SJSA1 (cell line): ENCODE measurements around the gene TNFRSF9. TPM values are rescaled to one million over a fixed set of nuclear protein-coding genes. Genes with fewer than 3 reads are reported as not detected.

Source experiments
- DNase-seq, 2 experiments: peaks; one replicate each; pipeline ENCODE4 v3.0.0-alpha.2; 2015 to 2020; ENCODE audit warnings: low spot score in 2 of 2, low read depth in 1 of 2
- H3K27ac ChIP-seq: fragments of 250-450 bp; sonication (Bioruptor Pico); 2 replicates; pipeline ENCODE4 v1.5.1; 2020; ENCODE audit warnings: mild to moderate bottlenecking, moderate library complexity
- H3K27me3 ChIP-seq: fragments of 250-450 bp; sonication (Bioruptor Pico); replicated peaks from 2 replicates; pipeline ENCODE4 v1.5.1; 2020; ENCODE audit warnings: mild to moderate bottlenecking, moderate library complexity
- H3K36me3 ChIP-seq: fragments of 250-450 bp; sonication (Bioruptor Pico); 2 replicates; pipeline ENCODE4 v1.5.1; 2020; ENCODE audit warnings: mild to moderate bottlenecking
- H3K4me1 ChIP-seq: fragments of 250-450 bp; sonication (Bioruptor Pico); replicated peaks from 2 replicates; pipeline ENCODE4 v1.6.1; 2021; ENCODE audit warnings: mild to moderate bottlenecking
- H3K4me3 ChIP-seq: fragments of 250-450 bp; sonication (Bioruptor Pico); 2 replicates; pipeline ENCODE4 v1.5.1; 2020; ENCODE audit warnings: mild to moderate bottlenecking
- H3K9me3 ChIP-seq: fragments of 250-450 bp; sonication (Bioruptor Pico); replicated peaks from 2 replicates; pipeline ENCODE4 v1.5.1; 2020; ENCODE audit warnings: mild to moderate bottlenecking
- total RNA-seq: library from RNA; depleted of rRNA; stranded (reverse); fragments of >200 nt; shearing (Covaris generic); gene quantifications from 2 replicates; pipeline ENCODE4 v1.2.3, GENCODE V29; 2014

TNFRSF9 gene
- total RNA-seq, 1 experiment from 2014 or later, result 5.6 TPM

GRCh38 chr1:7890853-7891252 lies 49.8 kb downstream of the TNFRSF9 start:
- H3K4me3 ChIP-seq, result no peak overlapping the region
- H3K9me3 ChIP-seq, result no peaks in the 10 kb centered on the region
- H3K36me3 ChIP-seq, result no peaks in the 10 kb centered on the region
- no peak for DNase-seq
- H3K27me3 ChIP-seq, result no peaks in the 10 kb centered on the region
- peaks cover 8% of the 10 kb centered on the region; the same call in 1 of the 2 replicates for H3K4me1 ChIP-seq
- H3K27ac ChIP-seq, result no peak overlapping the region

DNA sequence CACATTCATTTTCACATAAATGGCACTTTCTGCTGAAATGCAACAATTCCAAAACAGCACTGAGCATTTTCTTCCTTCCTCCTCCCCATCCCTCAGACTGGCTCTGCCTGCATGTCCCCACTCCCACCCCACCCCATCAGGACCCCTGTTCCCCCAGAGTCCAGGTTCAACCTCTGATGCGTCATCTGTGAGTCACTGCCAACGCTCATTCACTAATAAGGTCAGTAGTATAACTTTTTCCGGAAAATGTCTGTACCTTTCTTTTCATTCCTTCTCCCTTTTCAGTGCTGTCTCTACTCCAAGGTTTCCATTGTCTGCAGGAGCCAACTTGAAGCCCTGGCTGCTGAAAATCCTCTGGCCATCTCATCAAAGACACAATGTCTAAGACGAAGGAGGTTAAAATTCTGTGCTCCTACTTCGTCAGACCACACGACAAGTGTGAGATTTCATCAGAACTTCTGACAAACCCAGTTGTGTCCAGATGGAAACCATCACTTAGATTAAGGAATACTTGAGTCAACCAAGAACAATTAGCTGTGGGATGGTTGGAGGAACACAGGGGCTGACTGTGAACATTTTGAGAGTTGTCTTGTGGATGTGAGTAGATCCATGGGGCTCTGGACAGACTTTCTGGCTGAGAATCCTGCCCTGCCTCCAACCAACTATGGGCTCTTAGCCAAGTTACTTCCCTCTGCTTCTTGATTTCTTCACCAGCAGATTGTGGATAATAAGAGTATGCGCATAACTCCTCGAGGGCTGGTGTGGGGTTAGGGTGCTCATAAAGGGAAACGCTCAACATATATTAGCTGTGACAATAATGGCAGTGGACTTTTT lies 52.2 kb downstream of the TNFRSF9 start:
- H3K36me3 ChIP-seq, result no peaks in the 10 kb centered on the region
- DNase-seq, result no peak
- H3K9me3 ChIP-seq, result no peaks in the 10 kb centered on the region
- H3K4me1 ChIP-seq, result peaks cover under 1% of the 10 kb centered on the region; the same call in 1 of the 2 replicates
- no peaks in the 10 kb centered on the region for H3K27me3 ChIP-seq
- no peak overlapping the region for H3K4me3 ChIP-seq
- H3K27ac ChIP-seq, result no peak overlapping the region

DNA sequence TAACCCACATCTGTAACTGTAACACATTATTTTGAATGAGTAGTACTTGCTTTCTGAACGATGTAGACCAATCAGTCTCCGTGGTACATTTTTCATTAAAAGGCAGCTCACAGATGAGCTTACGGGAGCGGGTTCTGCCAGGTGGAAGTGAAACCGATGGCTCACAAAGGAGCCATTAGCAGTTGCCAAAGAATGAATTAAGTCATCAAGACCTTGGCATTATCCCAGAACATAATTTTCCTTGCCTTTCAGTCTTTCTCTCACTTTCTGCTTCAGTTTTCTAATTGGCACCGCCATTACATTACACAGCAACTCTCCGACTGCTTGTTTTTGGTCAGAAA lies 54.3 kb downstream of the TNFRSF9 start:
- no peaks in the 10 kb centered on the region for H3K36me3 ChIP-seq
- no peak overlapping the region for H3K4me3 ChIP-seq
- H3K4me1 ChIP-seq, result no peaks in the 10 kb centered on the region
- no peaks in the 10 kb centered on the region for H3K9me3 ChIP-seq
- H3K27ac ChIP-seq, result no peak overlapping the region
- H3K27me3 ChIP-seq, result no peaks in the 10 kb centered on the region
- no peak for DNase-seq

DNA sequence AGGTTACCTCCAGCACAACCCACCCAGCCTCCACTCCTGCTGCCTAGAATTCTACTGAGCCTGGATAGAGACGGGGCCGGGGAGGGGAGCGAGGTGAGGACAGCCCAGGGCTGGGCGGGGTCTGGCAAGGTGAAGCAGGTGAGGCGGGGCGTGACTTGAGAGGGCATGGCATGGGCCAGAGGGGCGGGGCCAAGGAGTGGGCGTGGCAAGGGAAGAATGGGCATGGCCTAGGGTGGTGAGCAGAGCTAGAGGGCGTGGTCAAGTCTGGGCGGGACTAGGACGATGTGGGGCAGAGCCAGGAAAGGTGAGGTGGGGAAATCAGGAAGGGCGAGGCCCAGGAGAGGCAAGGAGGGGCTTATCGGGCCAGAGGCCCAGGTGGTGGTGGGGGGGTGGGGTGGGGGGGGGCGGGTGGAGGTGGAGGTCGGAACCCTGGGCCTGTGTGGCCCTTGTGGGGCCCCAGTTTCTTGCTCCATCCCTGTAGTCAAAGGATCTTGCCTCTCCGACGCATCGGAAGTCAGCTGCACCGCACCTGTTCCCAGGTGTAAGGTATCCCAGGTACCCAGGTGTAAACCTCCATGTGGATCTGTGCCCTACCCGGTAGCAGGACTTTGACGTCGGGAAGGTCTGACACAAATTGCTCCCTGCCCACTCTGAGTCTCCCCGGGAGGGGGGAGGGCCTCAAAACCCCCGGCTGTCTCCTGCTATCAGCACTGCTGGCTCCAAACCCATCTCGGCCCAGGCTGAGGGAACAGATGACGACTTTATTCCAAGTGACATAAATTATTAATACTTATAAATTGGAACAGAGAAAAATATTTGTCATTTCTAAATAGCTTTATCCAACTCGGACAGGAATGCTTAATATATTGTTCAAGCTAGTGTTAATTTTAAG lies 54.9 kb downstream of the TNFRSF9 start:
- H3K27me3 ChIP-seq, result no peaks in the 10 kb centered on the region
- H3K36me3 ChIP-seq, result no peaks in the 10 kb centered on the region
- H3K9me3 ChIP-seq, result no peaks in the 10 kb centered on the region
- no peaks in the 10 kb centered on the region for H3K4me1 ChIP-seq
- DNase-seq, result no peak
- H3K27ac ChIP-seq, result no peak overlapping the region
- no peak overlapping the region for H3K4me3 ChIP-seq

- no peaks in the 10 kb centered on the region for H3K4me1 ChIP-seq
- H3K36me3 ChIP-seq, result no peaks in the 10 kb centered on the region
- no peaks in the 10 kb centered on the region for H3K27me3 ChIP-seq
- no peak overlapping the region for H3K4me3 ChIP-seq
- H3K9me3 ChIP-seq, result no peaks in the 10 kb centered on the region
- H3K27ac ChIP-seq, result no peak overlapping the region
- no peak for DNase-seq
These were observed 55.9 kb downstream of the TNFRSF9 start for GRCh38 chr1:7884757-7885156.

DNA sequence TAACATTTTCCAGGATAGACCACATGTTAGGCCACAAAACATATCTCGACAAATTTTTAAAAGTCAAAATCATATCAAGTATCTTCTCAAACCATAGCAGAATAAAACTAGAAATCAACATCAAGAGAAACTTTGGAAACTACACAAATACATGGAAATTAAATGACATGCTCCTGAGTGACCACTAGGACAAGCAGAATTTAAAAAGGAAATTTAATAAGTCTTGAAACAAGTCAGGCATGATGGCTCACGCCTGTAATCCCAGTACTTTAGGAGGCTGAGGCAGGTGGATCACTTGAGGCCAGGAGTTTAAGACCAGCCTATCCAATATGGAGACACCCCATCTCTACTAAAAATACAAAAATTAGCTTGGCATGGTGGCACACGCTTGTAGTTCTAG lies 61.4 kb downstream of the TNFRSF9 start:
- no peak overlapping the region for H3K4me3 ChIP-seq
- no peaks in the 10 kb centered on the region for H3K36me3 ChIP-seq
- no peaks in the 10 kb centered on the region for H3K27me3 ChIP-seq
- DNase-seq, result no peak
- H3K27ac ChIP-seq, result no peak overlapping the region
- H3K4me1 ChIP-seq, result no peaks in the 10 kb centered on the region
- peaks cover 4% of the 10 kb centered on the region for H3K9me3 ChIP-seq

DNA sequence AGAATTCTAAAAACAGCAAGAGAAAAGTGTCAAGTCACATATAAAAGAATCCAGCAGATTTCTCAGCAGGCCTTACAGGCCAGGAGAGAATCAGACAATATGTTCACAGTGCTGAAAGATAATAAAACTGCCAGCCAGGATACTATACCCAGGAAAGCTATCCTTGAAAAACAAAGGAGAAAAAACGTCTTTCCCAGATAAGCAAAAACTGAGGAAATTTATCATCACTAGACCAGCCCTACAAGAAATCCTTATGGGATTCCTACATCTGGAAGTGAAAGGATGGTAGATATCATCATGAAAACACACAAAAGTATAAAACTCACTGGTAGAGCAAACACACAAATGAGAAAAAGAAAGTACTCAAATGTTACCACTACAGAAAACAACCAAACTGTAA lies 62.6 kb downstream of the TNFRSF9 start:
- Histone ChIP-seq H3K27ac (no peak overlapping the region), H3K4me3 (no peak overlapping the region), H3K4me1 (no peaks in the 10 kb centered on the region), H3K9me3 (peaks cover 4% of the 10 kb centered on the region), H3K36me3 (no peaks in the 10 kb centered on the region), H3K27me3 (no peaks in the 10 kb centered on the region)
- DNase-seq, result no peak

- H3K27me3 ChIP-seq, result no peaks in the 10 kb centered on the region
- no peak for DNase-seq
- peaks cover 4% of the 10 kb centered on the region for H3K9me3 ChIP-seq
- no peaks in the 10 kb centered on the region for H3K36me3 ChIP-seq
- no peak overlapping the region for H3K27ac ChIP-seq
- H3K4me3 ChIP-seq, result no peak overlapping the region
- H3K4me1 ChIP-seq, result no peaks in the 10 kb centered on the region
These were observed 66.5 kb downstream of the TNFRSF9 start for GRCh38 chr1:7873801-7874795.

GRCh38 chr1:7871136-7871535 lies 69.5 kb downstream of the TNFRSF9 start:
- Histone ChIP-seq H3K27ac (no peak overlapping the region), H3K9me3 (no peaks in the 10 kb centered on the region), H3K4me3 (no peak overlapping the region), H3K4me1 (no peaks in the 10 kb centered on the region), H3K27me3 (no peaks in the 10 kb centered on the region; the same call in 1 of the 2 replicates), H3K36me3 (no peaks in the 10 kb centered on the region)
- no peak for DNase-seq

DNA sequence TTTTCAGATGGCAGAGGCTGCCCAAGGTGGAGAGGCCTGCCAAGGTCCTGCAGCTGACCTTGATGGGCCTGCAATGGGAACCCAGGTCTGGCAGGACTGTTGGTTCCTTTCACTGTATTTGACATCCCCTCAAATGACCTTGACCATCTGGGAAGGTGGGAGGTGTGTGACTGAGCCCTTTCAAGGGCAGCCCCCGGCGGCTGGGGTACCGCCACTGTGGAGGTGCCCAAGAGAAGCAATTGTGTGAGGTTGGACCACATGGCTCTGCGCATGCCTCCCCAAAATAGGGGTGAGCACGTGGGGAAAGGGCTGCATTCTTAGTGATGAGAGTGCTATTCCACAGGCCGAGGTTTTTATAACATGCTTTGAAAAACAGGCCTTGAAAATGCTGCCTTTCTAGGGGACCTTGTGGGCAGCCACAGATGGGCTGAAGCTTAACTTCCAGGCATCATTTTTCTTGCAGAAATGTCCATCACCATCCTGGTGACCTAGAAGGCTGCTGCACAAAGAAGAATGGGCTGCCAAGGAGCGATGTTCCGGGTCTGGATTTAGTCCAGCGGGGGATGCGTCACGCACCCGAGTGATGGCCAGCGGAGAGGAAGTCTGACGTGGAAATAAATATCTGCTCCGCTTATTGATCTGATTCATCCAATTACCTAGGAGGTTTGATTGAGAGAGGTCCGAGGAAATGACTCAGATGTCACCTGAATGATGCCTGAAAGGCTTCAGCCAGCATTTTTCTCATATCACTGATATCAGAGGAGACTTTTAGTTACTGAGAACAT lies 71.3 kb downstream of the TNFRSF9 start:
- no peaks in the 10 kb centered on the region for H3K4me1 ChIP-seq
- DNase-seq, result no peak

GRCh38 chr1:7868070-7868780 lies 72.4 kb downstream of the TNFRSF9 start:
- Histone ChIP-seq H3K36me3 (no peaks in the 10 kb centered on the region), H3K4me1 (no peaks in the 10 kb centered on the region), H3K4me3 (no peak overlapping the region), H3K9me3 (no peaks in the 10 kb centered on the region), H3K27ac (no peak overlapping the region), H3K27me3 (no peaks in the 10 kb centered on the region; the same call in 1 of the 2 replicates)
- DNase-seq, result no peak

More for the DNA sequence above, 71.3 kb downstream of the TNFRSF9 start:
- H3K4me3 ChIP-seq, result no peak overlapping the region
- no peaks in the 10 kb centered on the region for H3K9me3 ChIP-seq
- H3K36me3 ChIP-seq, result no peaks in the 10 kb centered on the region
- H3K27ac ChIP-seq, result no peak overlapping the region
- H3K27me3 ChIP-seq, result no peaks in the 10 kb centered on the region; the same call in 1 of the 2 replicates

GRCh38 chr1:7865978-7866377 lies 74.7 kb downstream of the TNFRSF9 start:
- H3K4me1 ChIP-seq, result no peaks in the 10 kb centered on the region
- H3K36me3 ChIP-seq, result no peaks in the 10 kb centered on the region
- H3K27me3 ChIP-seq, result no peaks in the 10 kb centered on the region; the same call in 1 of the 2 replicates
- no peak overlapping the region for H3K4me3 ChIP-seq
- no peak overlapping the region for H3K27ac ChIP-seq
- DNase-seq, result no peak
- no peaks in the 10 kb centered on the region for H3K9me3 ChIP-seq
